ENCODE measurements around the gene CHDH.

CHDH gene

GRCh38 chr3:53813876-53814275, 32.3 kb downstream of the CHDH start:
- Histone ChIP-seq H3K36me3 (ENCODE audit: insufficient read depth, low read length) (no peaks in the 10 kb centered on the region), H3K27me3 (ENCODE audit: insufficient read depth, low read length) (no peaks in the 10 kb centered on the region), H2AFZ (ENCODE audit: low read length) (no peak overlapping the region), H4K20me1 (ENCODE audit: insufficient read depth, low read length) (no peaks in the 10 kb centered on the region), H3K9me3 (ENCODE audit: low read length) (no peaks in the 10 kb centered on the region), H3K4me1 (ENCODE audit: insufficient read depth, low read length, severe bottlenecking) (no peaks in the 10 kb centered on the region), H3K9me2 (ENCODE audit: low read depth, low read length) (no peaks in the 10 kb centered on the region), H3K79me2 (ENCODE audit: insufficient read depth, low read length) (no peaks in the 10 kb centered on the region), H3K4me2 (ENCODE audit: low read length) (no peak overlapping the region), H3K27ac (ENCODE audit: low read depth, low read length, poor library complexity, severe bottlenecking) (no peak overlapping the region), H3K4me3 (ENCODE audit: low read depth, low read length, poor library complexity, severe bottlenecking) (no peak overlapping the region), H3F3A (ENCODE audit: insufficient read depth, low read length) (no peaks in the 10 kb centered on the region), H3K9ac (ENCODE audit: low read length) (no peak overlapping the region)
- TF ChIP-seq CTCF (IDR thresholded peaks at IDR 0.05; ENCODE audit: low read length) (no peak), EZH2 (IDR thresholded peaks at IDR 0.05; ENCODE audit: borderline replicate concordance, low read length) (no peak)

- no peaks in the 10 kb centered on the region for H4K20me1 ChIP-seq (ENCODE audit: insufficient read depth, low read length)
- H3K9me3 ChIP-seq (ENCODE audit: low read length), result no peaks in the 10 kb centered on the region
- H3F3A ChIP-seq (ENCODE audit: insufficient read depth, low read length), result no peaks in the 10 kb centered on the region
- no peak overlapping the region for H3K9ac ChIP-seq (ENCODE audit: low read length)
- no peak overlapping the region for H3K4me3 ChIP-seq (ENCODE audit: low read depth, low read length, poor library complexity, severe bottlenecking)
- no peaks in the 10 kb centered on the region for H3K9me2 ChIP-seq (ENCODE audit: low read depth, low read length)
- H3K27ac ChIP-seq (ENCODE audit: low read depth, low read length, poor library complexity, severe bottlenecking), result no peak overlapping the region
- H3K36me3 ChIP-seq (ENCODE audit: insufficient read depth, low read length), result no peaks in the 10 kb centered on the region
- no peaks in the 10 kb centered on the region for H3K4me1 ChIP-seq (ENCODE audit: insufficient read depth, low read length, severe bottlenecking)
- no peaks in the 10 kb centered on the region for H3K27me3 ChIP-seq (ENCODE audit: insufficient read depth, low read length)
- no peak overlapping the region for H2AFZ ChIP-seq (ENCODE audit: low read length)
- H3K79me2 ChIP-seq (ENCODE audit: insufficient read depth, low read length), result no peaks in the 10 kb centered on the region
- TF ChIP-seq CTCF (IDR thresholded peaks at IDR 0.05; ENCODE audit: low read length), result no peak
- no peak for TF ChIP-seq EZH2 (IDR thresholded peaks at IDR 0.05; ENCODE audit: borderline replicate concordance, low read length)
- H3K4me2 ChIP-seq (ENCODE audit: low read length), result no peak overlapping the region
These were observed 33.0 kb downstream of the CHDH start for GRCh38 chr3:53813229-53813628.

GRCh38 chr3:53812434-53812833, 33.8 kb downstream of the CHDH start:
- Histone ChIP-seq H3K27ac (ENCODE audit: low read depth, low read length, poor library complexity, severe bottlenecking) (no peak overlapping the region), H3K9me2 (ENCODE audit: low read depth, low read length) (no peaks in the 10 kb centered on the region), H4K20me1 (ENCODE audit: insufficient read depth, low read length) (no peaks in the 10 kb centered on the region), H2AFZ (ENCODE audit: low read length) (no peak overlapping the region), H3F3A (ENCODE audit: insufficient read depth, low read length) (no peaks in the 10 kb centered on the region), H3K9ac (ENCODE audit: low read length) (no peak overlapping the region), H3K9me3 (ENCODE audit: low read length) (no peaks in the 10 kb centered on the region), H3K79me2 (ENCODE audit: insufficient read depth, low read length) (no peaks in the 10 kb centered on the region), H3K4me1 (ENCODE audit: insufficient read depth, low read length, severe bottlenecking) (no peaks in the 10 kb centered on the region), H3K27me3 (ENCODE audit: insufficient read depth, low read length) (no peaks in the 10 kb centered on the region), H3K36me3 (ENCODE audit: insufficient read depth, low read length) (no peaks in the 10 kb centered on the region), H3K4me2 (ENCODE audit: low read length) (no peak overlapping the region), H3K4me3 (ENCODE audit: low read depth, low read length, poor library complexity, severe bottlenecking) (no peak overlapping the region)
- TF ChIP-seq CTCF (IDR thresholded peaks at IDR 0.05; ENCODE audit: low read length) (no peak; the same call in 1 of the 2 replicates), EZH2 (IDR thresholded peaks at IDR 0.05; ENCODE audit: borderline replicate concordance, low read length) (no peak)
